Measurements from ENCODE around the gene PDXDC1.
"Not testable (repeated sequence)": the region's sequence is repeated elsewhere in the genome, so short reads cannot be mapped to it uniquely, and the experiment has no call there.

DNA sequence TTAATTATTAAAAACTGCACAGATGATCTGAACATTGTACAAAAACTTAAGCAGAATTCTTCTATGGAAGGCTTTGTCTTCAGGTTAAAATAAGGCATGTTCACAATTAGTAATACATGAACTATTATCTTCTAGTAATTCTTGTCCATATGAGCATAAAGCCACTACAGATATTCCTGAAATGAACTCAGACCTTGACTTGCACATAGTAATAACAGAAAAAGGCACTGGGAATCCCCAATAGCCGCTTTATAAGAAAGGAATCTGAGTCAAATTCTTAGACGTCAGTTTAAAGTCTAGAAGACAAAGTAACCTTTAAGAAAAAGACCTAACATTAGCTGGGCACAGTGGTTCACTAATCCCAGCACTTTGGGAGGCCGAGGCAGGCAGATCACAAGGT, 108.0 kb downstream of the PDXDC1 start:
- TF ChIP-seq, protein P1, sequence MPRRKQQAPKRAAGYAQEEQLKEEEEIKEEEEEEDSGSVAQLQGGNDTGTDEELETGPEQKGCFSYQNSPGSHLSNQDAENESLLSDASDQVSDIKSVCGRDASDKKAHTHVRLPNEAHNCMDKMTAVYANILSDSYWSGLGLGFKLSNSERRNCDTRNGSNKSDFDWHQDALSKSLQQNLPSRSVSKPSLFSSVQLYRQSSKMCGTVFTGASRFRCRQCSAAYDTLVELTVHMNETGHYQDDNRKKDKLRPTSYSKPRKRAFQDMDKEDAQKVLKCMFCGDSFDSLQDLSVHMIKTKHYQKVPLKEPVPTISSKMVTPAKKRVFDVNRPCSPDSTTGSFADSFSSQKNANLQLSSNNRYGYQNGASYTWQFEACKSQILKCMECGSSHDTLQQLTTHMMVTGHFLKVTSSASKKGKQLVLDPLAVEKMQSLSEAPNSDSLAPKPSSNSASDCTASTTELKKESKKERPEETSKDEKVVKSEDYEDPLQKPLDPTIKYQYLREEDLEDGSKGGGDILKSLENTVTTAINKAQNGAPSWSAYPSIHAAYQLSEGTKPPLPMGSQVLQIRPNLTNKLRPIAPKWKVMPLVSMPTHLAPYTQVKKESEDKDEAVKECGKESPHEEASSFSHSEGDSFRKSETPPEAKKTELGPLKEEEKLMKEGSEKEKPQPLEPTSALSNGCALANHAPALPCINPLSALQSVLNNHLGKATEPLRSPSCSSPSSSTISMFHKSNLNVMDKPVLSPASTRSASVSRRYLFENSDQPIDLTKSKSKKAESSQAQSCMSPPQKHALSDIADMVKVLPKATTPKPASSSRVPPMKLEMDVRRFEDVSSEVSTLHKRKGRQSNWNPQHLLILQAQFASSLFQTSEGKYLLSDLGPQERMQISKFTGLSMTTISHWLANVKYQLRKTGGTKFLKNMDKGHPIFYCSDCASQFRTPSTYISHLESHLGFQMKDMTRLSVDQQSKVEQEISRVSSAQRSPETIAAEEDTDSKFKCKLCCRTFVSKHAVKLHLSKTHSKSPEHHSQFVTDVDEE (CRISPR knock-in tag; IDR thresholded peaks at IDR 0.05), result not testable (repeated sequence)
- TF ChIP-seq, protein P2, sequence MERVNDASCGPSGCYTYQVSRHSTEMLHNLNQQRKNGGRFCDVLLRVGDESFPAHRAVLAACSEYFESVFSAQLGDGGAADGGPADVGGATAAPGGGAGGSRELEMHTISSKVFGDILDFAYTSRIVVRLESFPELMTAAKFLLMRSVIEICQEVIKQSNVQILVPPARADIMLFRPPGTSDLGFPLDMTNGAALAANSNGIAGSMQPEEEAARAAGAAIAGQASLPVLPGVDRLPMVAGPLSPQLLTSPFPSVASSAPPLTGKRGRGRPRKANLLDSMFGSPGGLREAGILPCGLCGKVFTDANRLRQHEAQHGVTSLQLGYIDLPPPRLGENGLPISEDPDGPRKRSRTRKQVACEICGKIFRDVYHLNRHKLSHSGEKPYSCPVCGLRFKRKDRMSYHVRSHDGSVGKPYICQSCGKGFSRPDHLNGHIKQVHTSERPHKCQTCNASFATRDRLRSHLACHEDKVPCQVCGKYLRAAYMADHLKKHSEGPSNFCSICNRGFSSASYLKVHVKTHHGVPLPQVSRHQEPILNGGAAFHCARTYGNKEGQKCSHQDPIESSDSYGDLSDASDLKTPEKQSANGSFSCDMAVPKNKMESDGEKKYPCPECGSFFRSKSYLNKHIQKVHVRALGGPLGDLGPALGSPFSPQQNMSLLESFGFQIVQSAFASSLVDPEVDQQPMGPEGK (CRISPR knock-in tag; IDR thresholded peaks at IDR 0.05; ENCODE audit: borderline replicate concordance), result not testable (repeated sequence)
- not testable (repeated sequence) for TF ChIP-seq RARB (CRISPR knock-in tag; IDR thresholded peaks at IDR 0.05); ZFP30 (CRISPR knock-in tag; IDR thresholded peaks at IDR 0.05); ARNTL (CRISPR knock-in tag; IDR thresholded peaks at IDR 0.05; ENCODE audit: borderline replicate concordance, low read depth); PPARA (CRISPR knock-in tag; IDR thresholded peaks at IDR 0.05; ENCODE audit: borderline replicate concordance); SNAI2 (CRISPR knock-in tag; IDR thresholded peaks at IDR 0.05); BACH2 (CRISPR knock-in tag; IDR thresholded peaks at IDR 0.05; ENCODE audit: borderline replicate concordance); ZNF8 (CRISPR knock-in tag; IDR thresholded peaks at IDR 0.05)
- TF ChIP-seq, protein P3, sequence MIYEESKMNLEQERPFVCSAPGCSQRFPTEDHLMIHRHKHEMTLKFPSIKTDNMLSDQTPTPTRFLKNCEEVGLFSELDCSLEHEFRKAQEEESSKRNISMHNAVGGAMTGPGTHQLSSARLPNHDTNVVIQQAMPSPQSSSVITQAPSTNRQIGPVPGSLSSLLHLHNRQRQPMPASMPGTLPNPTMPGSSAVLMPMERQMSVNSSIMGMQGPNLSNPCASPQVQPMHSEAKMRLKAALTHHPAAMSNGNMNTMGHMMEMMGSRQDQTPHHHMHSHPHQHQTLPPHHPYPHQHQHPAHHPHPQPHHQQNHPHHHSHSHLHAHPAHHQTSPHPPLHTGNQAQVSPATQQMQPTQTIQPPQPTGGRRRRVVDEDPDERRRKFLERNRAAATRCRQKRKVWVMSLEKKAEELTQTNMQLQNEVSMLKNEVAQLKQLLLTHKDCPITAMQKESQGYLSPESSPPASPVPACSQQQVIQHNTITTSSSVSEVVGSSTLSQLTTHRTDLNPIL (CRISPR knock-in tag; IDR thresholded peaks at IDR 0.05; ENCODE audit: low read depth), result not testable (repeated sequence)
- TF ChIP-seq, protein P4, sequence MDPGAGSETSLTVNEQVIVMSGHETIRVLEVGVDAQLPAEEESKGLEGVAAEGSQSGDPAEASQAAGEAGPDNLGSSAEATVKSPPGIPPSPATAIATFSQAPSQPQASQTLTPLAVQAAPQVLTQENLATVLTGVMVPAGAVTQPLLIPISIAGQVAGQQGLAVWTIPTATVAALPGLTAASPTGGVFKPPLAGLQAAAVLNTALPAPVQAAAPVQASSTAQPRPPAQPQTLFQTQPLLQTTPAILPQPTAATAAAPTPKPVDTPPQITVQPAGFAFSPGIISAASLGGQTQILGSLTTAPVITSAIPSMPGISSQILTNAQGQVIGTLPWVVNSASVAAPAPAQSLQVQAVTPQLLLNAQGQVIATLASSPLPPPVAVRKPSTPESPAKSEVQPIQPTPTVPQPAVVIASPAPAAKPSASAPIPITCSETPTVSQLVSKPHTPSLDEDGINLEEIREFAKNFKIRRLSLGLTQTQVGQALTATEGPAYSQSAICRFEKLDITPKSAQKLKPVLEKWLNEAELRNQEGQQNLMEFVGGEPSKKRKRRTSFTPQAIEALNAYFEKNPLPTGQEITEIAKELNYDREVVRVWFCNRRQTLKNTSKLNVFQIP (CRISPR knock-in tag; IDR thresholded peaks at IDR 0.05; ENCODE audit: borderline replicate concordance, low read depth), result not testable (repeated sequence)
- TF ChIP-seq, protein P5, sequence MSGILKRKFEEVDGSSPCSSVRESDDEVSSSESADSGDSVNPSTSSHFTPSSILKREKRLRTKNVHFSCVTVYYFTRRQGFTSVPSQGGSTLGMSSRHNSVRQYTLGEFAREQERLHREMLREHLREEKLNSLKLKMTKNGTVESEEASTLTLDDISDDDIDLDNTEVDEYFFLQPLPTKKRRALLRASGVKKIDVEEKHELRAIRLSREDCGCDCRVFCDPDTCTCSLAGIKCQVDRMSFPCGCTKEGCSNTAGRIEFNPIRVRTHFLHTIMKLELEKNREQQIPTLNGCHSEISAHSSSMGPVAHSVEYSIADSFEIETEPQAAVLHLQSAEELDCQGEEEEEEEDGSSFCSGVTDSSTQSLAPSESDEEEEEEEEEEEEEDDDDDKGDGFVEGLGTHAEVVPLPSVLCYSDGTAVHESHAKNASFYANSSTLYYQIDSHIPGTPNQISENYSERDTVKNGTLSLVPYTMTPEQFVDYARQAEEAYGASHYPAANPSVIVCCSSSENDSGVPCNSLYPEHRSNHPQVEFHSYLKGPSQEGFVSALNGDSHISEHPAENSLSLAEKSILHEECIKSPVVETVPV (CRISPR knock-in tag; IDR thresholded peaks at IDR 0.05), result not testable (repeated sequence)

Data from SK-N-SH treated with all-trans-retinoic acid at 6 μM for 48 hours (cell line).